Stimulated activated CD4-positive, alpha-beta T cell treated with anti-CD3 and anti-CD28 coated beads, Interleukin-12 subunit alpha, Interleukin-12 subunit beta, amount 100 ng/mL, for 4 hours (primary cell): ENCODE data around the gene RPL10.
"Not testable (repeated sequence)": the region's sequence is repeated elsewhere in the genome, so short reads cannot be mapped to it uniquely, and the experiment has no call there.

ENCODE experiments used
- DNase-seq: peaks from one replicate; pipeline ENCODE4 v3.0.0-alpha.2; 2020

RPL10 gene

DNA sequence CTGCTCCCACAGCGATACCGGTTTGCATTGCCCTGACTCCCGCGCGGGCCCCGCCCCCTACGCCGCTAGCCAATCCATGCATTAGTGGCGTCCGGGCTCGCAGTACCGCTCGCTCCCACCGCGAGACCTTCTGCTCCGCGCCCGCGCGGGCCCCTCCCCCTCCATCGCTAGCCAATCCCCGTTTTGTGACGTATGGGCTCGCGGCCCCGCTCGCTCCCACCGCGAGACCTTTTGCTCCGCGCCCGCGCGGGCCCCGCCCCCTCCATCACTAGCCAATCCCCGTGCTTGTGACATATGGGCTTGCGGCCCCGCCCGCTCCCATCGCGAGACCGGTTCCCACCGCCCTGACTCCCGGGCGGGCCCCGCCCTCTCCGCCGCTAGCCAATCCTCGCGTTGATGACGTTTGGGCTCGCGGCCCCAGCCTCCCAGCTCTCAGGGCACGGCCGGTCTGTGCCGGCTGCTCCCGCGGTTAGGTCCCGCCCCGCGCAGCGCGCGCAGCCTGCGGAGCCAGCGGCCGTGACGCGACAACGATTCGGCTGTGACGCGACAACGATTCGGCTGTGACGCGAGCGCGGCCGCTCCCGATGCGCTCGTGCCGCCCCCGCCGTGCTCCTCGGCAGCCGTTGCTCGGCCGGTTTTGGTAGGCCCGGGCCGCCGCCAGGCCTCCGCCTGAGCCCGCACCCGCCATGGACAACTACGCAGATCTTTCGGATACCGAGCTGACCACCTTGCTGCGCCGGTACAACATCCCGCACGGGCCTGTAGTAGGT, 19.2 kb upstream of the RPL10 start, which contains the start of gene EMD:
Gene EMD, plus strand, starts transcription at position 497 of the 770 bp plus-strand sequence. Its CDS starts 190 bp downstream, at position 687.
- peak; percentile 91 for DNase-seq

- no peak for DNase-seq
Measured at GRCh38 chrX:154379569-154379951, 18.6 kb upstream of the RPL10 start.

GRCh38 chrX:154380153-154380552, 18.0 kb upstream of the RPL10 start:
- DNase-seq, result no peak

GRCh38 chrX:154380787-154381186, 17.4 kb upstream of the RPL10 start:
- no peak for DNase-seq

GRCh38 chrX:154381271-154381670, 16.9 kb upstream of the RPL10 start:
- DNase-seq, result no peak

DNA sequence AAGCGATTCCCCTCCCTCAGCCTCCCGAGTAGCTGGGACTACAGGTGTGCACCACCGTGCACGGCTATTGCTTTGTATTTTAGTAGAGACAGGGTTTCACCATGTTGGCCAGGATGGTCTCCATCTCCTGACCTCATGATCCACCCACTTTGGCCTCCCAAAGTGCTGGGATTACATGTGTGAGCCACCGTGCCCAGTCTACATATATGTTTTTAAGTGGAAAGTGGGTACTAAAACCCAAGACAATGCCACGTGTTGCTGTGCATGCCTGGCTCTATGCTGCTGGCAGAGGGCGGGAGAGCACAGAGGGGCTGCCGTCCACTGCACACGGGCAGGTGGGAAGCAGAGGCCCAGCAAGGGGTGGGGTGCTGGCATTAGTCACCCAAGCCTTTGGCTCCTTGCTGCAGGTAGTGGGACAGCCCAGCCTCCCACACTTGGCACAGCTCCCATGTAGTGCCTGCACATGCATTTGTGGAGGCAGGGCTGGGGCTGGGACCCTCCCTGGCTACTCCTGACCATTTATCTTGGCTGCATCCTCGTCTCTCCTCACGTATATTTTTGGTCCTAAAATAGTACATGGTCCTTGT, 15.6 kb upstream of the RPL10 start:
- DNase-seq, result no peak

DNA sequence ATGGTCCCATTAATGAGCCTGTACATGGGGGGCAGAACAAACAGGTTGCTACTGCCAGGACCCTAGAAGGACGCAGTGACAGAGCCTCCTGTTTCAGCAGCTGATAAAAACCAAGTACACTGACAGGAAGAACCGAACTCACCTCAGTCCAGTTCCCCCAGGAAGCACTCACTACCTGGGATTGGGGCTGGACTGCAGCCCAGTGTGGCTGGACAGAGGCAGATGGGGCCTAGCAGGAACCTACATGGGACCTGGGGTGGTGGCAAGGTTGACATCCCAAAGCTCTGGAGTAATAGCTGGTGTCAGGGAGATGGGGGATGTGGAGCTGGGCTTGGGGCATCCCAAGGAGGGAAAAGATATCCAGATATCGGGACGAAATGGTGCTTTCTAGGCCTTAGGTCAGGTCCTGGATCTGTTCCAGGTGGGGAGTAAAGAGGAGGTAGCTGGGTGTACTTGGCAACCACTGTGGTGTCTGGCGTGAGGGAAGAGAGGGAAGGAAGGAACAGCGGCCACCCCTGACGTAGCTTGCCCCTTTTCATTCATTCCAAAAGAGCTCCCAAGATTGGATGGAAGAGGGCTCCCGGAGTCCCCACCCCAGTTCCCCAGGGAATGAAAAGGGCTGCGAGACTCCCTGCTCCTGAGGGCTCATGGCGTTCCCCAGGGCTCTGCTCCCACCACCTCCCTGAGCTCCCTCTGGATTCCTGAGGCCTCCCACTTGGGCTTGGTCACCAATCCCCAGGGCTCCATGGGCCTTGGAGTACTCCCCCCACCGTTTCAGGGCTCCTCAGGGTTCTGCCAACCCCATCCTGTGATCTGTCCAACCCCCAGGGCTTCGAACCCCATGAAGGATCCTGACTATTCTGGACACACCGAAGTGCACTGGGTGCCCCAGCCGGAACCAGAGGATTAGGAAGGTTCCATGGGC, 14.6 kb upstream of the RPL10 start:
- DNase-seq, result no peak

GRCh38 chrX:154384284-154384892, 13.8 kb upstream of the RPL10 start:
- DNase-seq, result no peak

- not testable (repeated sequence) for DNase-seq
Measured at GRCh38 chrX:154388094-154388493, 10.1 kb upstream of the RPL10 start.

DNA sequence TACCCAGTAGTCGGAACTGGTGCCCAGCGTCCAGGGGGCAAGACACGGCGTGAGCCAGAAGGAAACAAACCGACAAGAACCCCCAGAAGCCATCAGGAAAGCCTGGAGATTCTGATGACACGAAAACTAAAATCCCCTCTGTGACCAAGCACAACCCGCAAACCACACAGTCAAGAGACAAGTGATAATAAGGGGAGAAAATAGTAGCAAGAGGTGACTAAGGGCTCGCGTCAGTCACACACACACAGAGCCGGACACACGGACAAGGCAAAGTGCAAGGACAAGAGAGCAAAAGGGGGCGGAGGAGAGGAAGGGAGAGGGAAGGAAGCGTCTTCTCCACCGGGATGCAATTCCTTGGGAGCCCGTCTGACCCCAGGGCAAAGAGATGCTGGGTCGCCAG, 9.5 kb upstream of the RPL10 start:
- DNase-seq, result not testable (repeated sequence)

DNA sequence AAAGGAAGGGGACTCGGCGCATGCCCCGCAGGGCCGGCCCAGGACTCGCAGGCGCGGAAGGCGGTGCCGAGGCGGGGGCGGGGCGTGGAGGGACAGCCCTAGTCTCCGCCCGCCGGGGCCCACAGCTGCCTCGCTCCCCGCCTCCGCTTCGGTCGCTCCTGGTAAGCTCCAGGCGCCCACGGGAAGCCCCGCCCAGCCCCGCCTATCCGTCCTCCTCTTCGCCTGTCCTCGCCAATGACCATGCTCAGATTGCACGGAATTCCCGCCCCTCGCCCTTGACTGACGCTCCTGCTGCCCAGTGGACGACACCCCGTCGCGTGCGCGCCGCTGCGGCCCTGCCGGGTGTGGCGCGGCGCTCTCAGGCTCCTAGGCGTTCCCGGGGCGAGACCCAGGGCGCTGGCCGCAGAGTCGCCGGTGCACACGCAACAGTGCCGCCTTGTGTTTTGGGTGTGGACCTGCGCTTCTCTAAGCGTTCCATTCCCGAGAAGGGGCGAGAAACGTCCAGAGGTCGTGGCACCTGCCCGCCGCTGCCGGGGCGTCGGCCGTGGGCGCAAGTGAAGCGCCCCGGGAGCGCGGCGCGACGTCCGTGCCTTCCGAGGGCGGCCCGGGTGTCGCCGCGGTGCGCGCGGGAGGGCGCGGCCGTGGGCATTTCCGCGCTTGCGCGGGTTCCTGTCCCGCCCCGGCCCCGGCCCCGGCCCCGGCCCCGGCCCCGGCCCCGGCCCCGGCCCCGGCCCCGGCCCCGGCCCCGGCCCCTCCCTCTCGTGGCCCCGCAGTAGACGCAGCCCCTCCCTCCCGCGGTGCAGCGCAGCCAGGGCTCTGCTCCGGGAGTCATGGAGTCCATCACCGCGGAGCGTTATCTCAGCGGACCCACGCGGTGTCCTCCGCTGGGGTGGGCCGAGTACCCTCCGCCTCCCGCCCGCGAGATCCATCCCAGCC, 8.1 kb upstream of the RPL10 start:
- not testable (repeated sequence) for DNase-seq

DNA sequence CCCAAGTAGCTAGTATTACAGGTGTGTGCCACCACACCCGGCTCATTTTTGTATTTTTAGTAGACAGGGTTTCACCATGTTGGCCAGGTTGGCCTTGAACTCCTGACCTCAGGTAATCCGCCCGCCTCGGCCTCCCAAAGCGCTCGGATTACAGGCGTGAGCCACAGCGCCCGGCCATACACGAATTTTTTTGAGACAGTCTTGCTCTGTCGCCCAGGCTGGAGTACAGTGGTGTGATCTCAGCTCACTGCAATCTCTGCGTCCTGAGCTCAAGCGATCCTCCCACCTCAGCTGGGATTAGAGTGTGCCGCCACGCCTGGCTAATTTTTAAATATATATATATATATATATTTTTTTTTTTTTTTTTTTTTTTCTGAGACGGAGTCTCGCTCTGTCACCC, 1.8 kb upstream of the RPL10 start:
- not testable (repeated sequence) for DNase-seq

- peak; percentile 66 for DNase-seq
Measured at GRCh38 chrX:154396973-154397887, 947 bp upstream of the RPL10 start.

- DNase-seq, result peak; percentile 74
Measured at GRCh38 chrX:154398668-154399526, 720 bp downstream of the RPL10 start.

DNA sequence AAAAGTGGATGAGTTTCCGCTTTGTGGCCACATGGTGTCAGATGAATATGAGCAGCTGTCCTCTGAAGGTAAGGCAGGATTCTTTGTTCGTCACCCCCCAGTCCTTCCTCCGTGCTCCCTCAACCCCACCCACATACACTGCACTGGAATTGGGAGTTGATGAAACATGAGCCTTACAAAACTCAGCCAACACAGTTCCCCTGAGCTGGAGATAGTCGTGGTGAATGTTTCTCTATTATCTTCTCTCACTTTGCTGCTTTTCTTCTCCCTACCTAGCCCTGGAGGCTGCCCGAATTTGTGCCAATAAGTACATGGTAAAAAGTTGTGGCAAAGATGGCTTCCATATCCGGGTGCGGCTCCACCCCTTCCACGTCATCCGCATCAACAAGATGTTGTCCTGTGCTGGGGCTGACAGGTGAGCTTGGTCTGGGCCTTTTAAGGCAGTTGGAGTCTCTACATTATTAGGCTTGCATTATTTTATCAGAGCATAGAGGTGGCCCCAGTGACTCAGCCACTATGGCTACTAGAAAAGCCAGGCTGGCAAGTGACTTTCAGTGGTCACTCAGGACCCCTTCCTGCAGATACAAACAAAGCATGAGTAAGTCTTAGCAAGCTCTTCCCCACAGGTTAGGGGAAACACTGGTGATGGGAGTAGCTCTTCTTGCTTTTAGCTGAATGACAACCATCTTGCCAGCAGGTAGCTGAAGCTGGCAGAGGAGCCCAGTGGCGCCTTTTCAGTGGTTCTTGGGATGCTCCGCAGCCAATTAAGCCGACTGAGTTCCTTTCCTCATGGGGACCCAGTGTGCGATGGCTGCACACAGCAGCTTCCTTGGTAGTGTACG, 1.6 kb downstream of the RPL10 start:
- DNase-seq, result no peak

GRCh38 chrX:154400369-154400817, 2.2 kb downstream of the RPL10 start:
- DNase-seq, result not testable (repeated sequence)

- no peak for DNase-seq
Measured at GRCh38 chrX:154401045-154401799, 3.0 kb downstream of the RPL10 start.
